K562 (cell line): Measurements from ENCODE around the gene HES5. TPM values are rescaled to one million over a fixed set of nuclear protein-coding genes. Genes with fewer than 3 reads are reported as not detected.

ENCODE experiments used
- ATAC-seq: fragments of 200-7000 bp; cut with Tn5 transposase; 3 replicates; pipeline ENCODE4 v1.9.1; 2020; ENCODE audit warnings: moderate library complexity
- BruUV-seq: library from RNA; stranded (reverse); fragments of 400-500 nt; replicated peaks from 2 replicates; lab custom pipeline; 2021; lab: Mats Ljungman, UMichigan
- CTCF ChIA-PET: fragments of 300-600 bp; formaldehyde crosslinking; extraction: SDS; loops from one replicate; lab custom pipeline; 2021; ENCODE audit warnings: low intra/inter-chr PET ratio; lab: Yijun Ruan, JAX
- POLR2A ChIA-PET: fragments of 300-600, 350-650 bp; sonication (Branson Sonifier 250); formaldehyde crosslinking; extraction: SDS; loops from one replicate; lab custom pipeline; 2021; ENCODE audit warnings: antibody characterized with exemption, inconsistent platforms; lab: Yijun Ruan, JAX
- DNase-seq, 4 experiments: peaks; one replicate each; pipeline versions ENCODE4 v3.0.0 to v3.0.0-alpha.2; 2011 to 2018; ENCODE audit warnings: low spot score in 3 of 4, mixed read lengths in 3 of 4; ENCODE audit errors: extremely low read depth in 1 of 4
- FAIRE-seq: peaks from 2 replicates; lab custom pipeline; 2011; peaks lifted over from hg19 to GRCh38; lab: Jason Lieb, UNC
- H2AFZ ChIP-seq: 2 replicates; pipeline ENCODE4 v1.6.0; 2011; ENCODE audit warnings: low read depth, low read length, control low read depth, inconsistent platforms
- H3K27ac ChIP-seq: fragments of 200-600 bp; 3 replicates; pipeline ENCODE4 v1.8.0; 2011; ENCODE audit warnings: low read depth, mild to moderate bottlenecking, control low read depth, inconsistent platforms, low read length, moderate library complexity, mixed read lengths; ENCODE audit errors: extremely low read depth
- H3K27me3 ChIP-seq, 2 experiments: fragments of 300-600 bp in 1 of 2; 2 replicates in 1 of 2; 3 replicates in 1 of 2; pipeline versions ENCODE4 v1.6.0 to v1.8.0; 2011; ENCODE audit warnings: inconsistent platforms in 2 of 2, low read length in 2 of 2, mild to moderate bottlenecking in 1 of 2, mixed read lengths in 1 of 2, moderate library complexity in 1 of 2; ENCODE audit not compliant: control insufficient read depth in 2 of 2, insufficient read depth in 2 of 2
- H3K36me3 ChIP-seq: fragments of 300-600 bp; 3 replicates; pipeline ENCODE4 v1.8.0; 2011; ENCODE audit warnings: mild to moderate bottlenecking, low read length, inconsistent platforms; ENCODE audit not compliant: control insufficient read depth, insufficient read depth
- H3K4me1 ChIP-seq, 2 experiments: fragments of 200-600 bp in 1 of 2; replicated peaks in 1 of 2; 2 replicates in 1 of 2; 3 replicates in 1 of 2; pipeline versions ENCODE4 v1.5.1 to v1.8.0; 2011; ENCODE audit warnings: inconsistent platforms in 2 of 2, low read length in 2 of 2, mild to moderate bottlenecking in 1 of 2, mixed read lengths in 1 of 2, moderate library complexity in 1 of 2; ENCODE audit not compliant: control insufficient read depth in 2 of 2, insufficient read depth in 2 of 2
- H3K4me2 ChIP-seq: 2 replicates; pipeline ENCODE4 v1.6.1; 2011; ENCODE audit warnings: low read length, control low read depth, inconsistent platforms, mixed read lengths; ENCODE audit not compliant: insufficient read depth
- H3K4me3 ChIP-seq: fragments of 200-600 bp; sonication (generic), shearing (Covaris generic); 2 replicates; pipeline ENCODE4 v1.5.1; 2016; ENCODE audit warnings: control low read depth, inconsistent platforms
- H3K79me2 ChIP-seq: fragments of 200-600 bp; 3 replicates; pipeline ENCODE4 v1.8.0; 2011; ENCODE audit warnings: low read length, inconsistent platforms; ENCODE audit not compliant: control insufficient read depth, insufficient read depth
- H3K9ac ChIP-seq, 2 experiments: 2 replicates each; pipeline versions ENCODE4 v1.6.0 to v1.6.1; 2011; ENCODE audit warnings: low read depth in 2 of 2, low read length in 2 of 2, control low read depth in 1 of 2, inconsistent platforms in 1 of 2, mild to moderate bottlenecking in 1 of 2, mixed read lengths in 1 of 2; ENCODE audit not compliant: insufficient read depth in 1 of 2
- H3K9me1 ChIP-seq: one replicate; pipeline ENCODE4 v1.6.0; 2011; ENCODE audit warnings: inconsistent platforms, mild to moderate bottlenecking, low read length, moderate library complexity; ENCODE audit not compliant: control insufficient read depth, insufficient read depth
- H3K9me3 ChIP-seq: replicated peaks from 2 replicates; pipeline ENCODE4 v1.5.1; 2011; ENCODE audit warnings: low read depth, low read length, inconsistent platforms; ENCODE audit not compliant: control insufficient read depth, insufficient read depth
- H4K20me1 ChIP-seq: replicated peaks from 2 replicates; pipeline ENCODE4 v1.6.1; 2011; ENCODE audit warnings: low read length, inconsistent platforms, mixed read lengths; ENCODE audit not compliant: control insufficient read depth, insufficient read depth
- FIP1L1 ChIP-seq: fragments of 200-400 bp; formaldehyde crosslinking; IDR thresholded peaks from 2 replicates; pipeline ENCODE4 v1.6.1; 2018; ENCODE audit warnings: mild to moderate bottlenecking, low read depth, low read length; ENCODE audit not compliant: poor library complexity, severe bottlenecking
- FOXP1 ChIP-seq: sonication (generic); formaldehyde crosslinking; IDR thresholded peaks from 2 replicates; pipeline ENCODE4 v1.8.0; 2022; ENCODE audit warnings: mild to moderate bottlenecking, missing genetic modification reagents
- GATAD2B ChIP-seq: fragments of 450-650 bp; IDR thresholded peaks from 2 replicates; pipeline ENCODE4 v1.6.1; 2017; ENCODE audit warnings: mild to moderate bottlenecking, borderline replicate concordance
- IRF1 ChIP-seq: sonication (generic); formaldehyde crosslinking; IDR thresholded peaks from 2 replicates; pipeline ENCODE4 v1.8.0; 2022; ENCODE audit warnings: missing genetic modification reagents, mild to moderate bottlenecking, borderline replicate concordance
- PML ChIP-seq: IDR thresholded peaks from 2 replicates; pipeline ENCODE4 v1.6.1; 2012; ENCODE audit warnings: low read length, inconsistent platforms
- POLR2G ChIP-seq: fragments of 200-400 bp; formaldehyde crosslinking; IDR thresholded peaks from 2 replicates; pipeline ENCODE4 v1.6.1; 2017; ENCODE audit warnings: low read depth, mild to moderate bottlenecking, antibody characterized with exemption, low read length, moderate library complexity
- WGBS: fragments of 100-300 bp; shearing (Covaris generic); methylation state at CpG from one replicate; pipeline ENCODE4 v1.1.6; 2016; ENCODE audit warnings: low coverage, mixed read lengths; ENCODE audit not compliant: insufficient coverage; ENCODE audit errors: missing lambda C conversion rate; 5-methylcytosine and 5-hydroxymethylcytosine counted together
- in situ Hi-C: fragments of 300-500 bp; cut with MboI; formaldehyde crosslinking; loops from 4 replicates; pipeline ENCODE4 v1.15.0; 2018; ENCODE audit warnings: inconsistent platforms, mixed read lengths
- intact Hi-C: fragments of 100-400 bp; cut with micrococcal nuclease; formaldehyde crosslinking; loops from 2 replicates; pipeline ENCODE4 v1.14.2; 2022
- polyA plus RNA-seq, 8 experiments: library from polyadenylated mRNA; depleted of rRNA in 4 of 8; stranded (reverse) in 5 of 8; unstranded in 3 of 8; fragments of >200 nt; fragmentation: Nextera tagmentation in 2 of 8; fragmentation: Illumina TruSeq in 1 of 8; extraction: Ambion mirVana in 2 of 8; extraction: Trizol in 1 of 8; gene quantifications; 2 replicates each; pipeline versions ENCODE4 v1.2.1 to v1.2.3, GENCODE V29; 2011 to 2014; ENCODE audit warnings: inconsistent platforms in 1 of 8, missing spikeins in 1 of 8
- total RNA-seq, 7 experiments: library from RNA; depleted of rRNA in 6 of 7; stranded (reverse); fragments of >200 nt in 6 of 7; fragmentation: Illumina TruSeq in 2 of 7; extraction: Trizol in 2 of 7; gene quantifications; 2 replicates each; pipeline versions ENCODE4 v1.2.1 to v1.2.3, GENCODE V29; 2011 to 2021; ENCODE audit warnings: low replicate concordance in 1 of 7

The HES5 gene
- total and polyA plus RNA-seq, 9 of the 15 experiments (the other 6 are each of a cell fraction or from before 2014, with no cell fraction given) = not detected

- TF ChIP-seq FIP1L1 (peak; percentile 61), PML (0 out of 2 replicates have a peak, but pooled peaks have one; percentile 7), FOXP1 (CRISPR knock-in tag) (no peak)
These were observed 23.8 kb downstream of the HES5 start (continued) for GRCh38 chr1:2506007-2506860.

GRCh38 chr1:2505461-2505994 lies 24.5 kb downstream of the HES5 start:
- CTCF ChIA-PET = no interaction called here
- no peak overlapping the region for H3K4me2 ChIP-seq
- no peak overlapping the region for H2AFZ ChIP-seq
- peaks cover 2% of the 10 kb centered on the region for H3K9me1 ChIP-seq
- H3K4me1 ChIP-seq = peaks cover 0 to 87% of the 10 kb centered on the region in 2 experiments; a peak in 2 of 5 replicates
- in situ Hi-C loops (no loop called here), intact Hi-C loops (no loop called here)
- H3K9me3 ChIP-seq = no peaks in the 10 kb centered on the region
- ATAC-seq (no peak), DNase-seq (no peak), FAIRE-seq (no peak)
- 49% methylated on average over 21 of the region's 21 CpGs for WGBS
- H3K4me3 ChIP-seq = no peak overlapping the region
- no peak for TF ChIP-seq IRF1 (CRISPR knock-in tag)
- no peak for TF ChIP-seq GATAD2B
- TF ChIP-seq POLR2G = 0 out of 2 replicates have a peak, but pooled peaks have one; percentile 10
- no TSS peak for BruUV-seq
- peaks cover 10% of the 10 kb centered on the region; the same call in 1 of the 2 replicates for H4K20me1 ChIP-seq
- H3K9ac ChIP-seq = no peak overlapping the region
- H3K27ac ChIP-seq = no peak overlapping the region
- POLR2A ChIA-PET = interaction anchor here (0.7 to 1.4 kb wide), 6 partner anchors 8 to 60 kb away, joined by 3 to 6 read pairs (median 4); no protein-coding TSS in a partner anchor
- no peaks in the 10 kb centered on the region for H3K79me2 ChIP-seq
- peaks cover 31% of the 10 kb centered on the region; the same call in 2 of the 3 replicates for H3K36me3 ChIP-seq
- peaks cover 25 to 40% of the 10 kb centered on the region in 2 experiments; a peak in 4 of 5 replicates for H3K27me3 ChIP-seq
